ENCODE results near the gene WBP1.
"Not testable (repeated sequence)": the region's sequence is repeated elsewhere in the genome, so short reads cannot be mapped to it uniquely, and the experiment has no call there.

The WBP1 gene

DNA sequence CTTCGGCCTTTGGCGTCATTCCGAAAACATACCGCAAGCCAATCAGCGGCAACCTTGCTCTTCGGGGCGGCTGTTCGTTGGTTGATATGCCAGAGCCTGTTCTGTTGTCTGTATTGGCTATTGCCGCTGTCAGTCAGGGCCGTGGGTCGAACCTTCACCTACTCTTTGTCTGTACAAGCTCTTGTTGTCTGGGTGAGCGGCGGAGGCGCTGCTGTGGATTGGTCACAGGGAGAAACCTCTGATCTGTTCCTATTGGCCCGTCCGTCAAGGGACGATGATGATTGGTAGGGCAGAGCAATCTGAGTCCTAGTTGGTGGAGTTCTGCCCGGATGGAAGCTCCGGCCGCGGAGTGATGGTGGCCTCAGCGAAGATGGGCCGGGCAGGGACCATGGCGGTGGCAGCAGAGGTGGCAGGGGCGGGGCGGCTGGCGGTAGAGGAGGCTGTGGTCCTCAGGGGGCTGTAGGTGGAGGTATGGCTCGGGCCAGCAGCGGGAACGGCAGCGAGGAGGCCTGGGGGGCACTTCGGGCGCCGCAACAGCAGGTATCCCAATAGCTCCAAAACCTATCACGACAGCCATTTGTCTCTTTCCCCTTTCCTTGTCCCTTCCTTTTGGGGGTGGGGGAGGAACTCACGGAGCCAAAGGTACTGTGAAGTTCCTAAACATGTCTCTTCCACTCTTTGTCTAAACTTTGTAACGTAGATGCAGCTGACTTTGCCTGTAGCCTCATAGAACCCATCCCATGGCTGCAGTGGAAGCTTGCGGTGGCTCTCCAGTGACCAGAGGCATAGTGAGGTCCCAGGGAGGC is at the start of gene WBP1:
Gene WBP1, plus strand, starts transcription at position 307 of the 806 bp plus-strand sequence. Its CDS starts 165 bp downstream, at position 472.
- peak; percentile 100 for DNase-seq

DNA sequence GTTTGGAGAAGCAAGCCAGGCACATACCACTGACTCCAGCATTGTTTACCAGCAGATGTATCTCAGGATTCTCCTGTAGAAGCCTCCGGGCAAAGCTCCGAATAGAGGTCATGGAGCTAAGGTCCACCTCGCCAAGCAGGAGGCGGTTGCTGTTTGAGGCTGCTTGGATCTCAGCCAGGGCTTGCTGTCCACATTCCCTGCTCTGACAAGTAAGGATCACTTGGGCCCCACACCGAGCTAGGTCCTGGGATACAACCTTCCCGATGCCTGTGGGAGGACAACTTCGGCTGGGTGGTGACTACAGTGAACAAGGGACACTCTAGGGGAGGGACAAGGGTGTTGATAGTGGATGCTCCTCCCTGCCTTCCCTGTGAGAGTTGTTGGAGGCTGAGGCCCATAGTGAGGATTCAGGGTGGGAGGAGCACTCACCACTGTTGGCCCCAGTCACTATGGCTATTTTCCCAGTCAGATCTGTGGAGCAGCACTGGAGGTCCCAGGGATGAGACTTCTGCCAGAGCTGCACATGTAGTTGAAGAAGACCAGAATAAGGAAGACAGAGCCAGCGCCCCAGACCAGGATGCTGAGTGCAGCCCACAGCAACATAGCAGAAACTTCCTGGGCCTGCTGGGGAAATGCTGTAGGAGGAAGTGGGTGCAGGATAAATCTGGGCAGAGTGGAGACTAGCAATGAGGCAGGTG is 45.1 kb upstream of the WBP1 start:
- DNase-seq, result no peak

DNA sequence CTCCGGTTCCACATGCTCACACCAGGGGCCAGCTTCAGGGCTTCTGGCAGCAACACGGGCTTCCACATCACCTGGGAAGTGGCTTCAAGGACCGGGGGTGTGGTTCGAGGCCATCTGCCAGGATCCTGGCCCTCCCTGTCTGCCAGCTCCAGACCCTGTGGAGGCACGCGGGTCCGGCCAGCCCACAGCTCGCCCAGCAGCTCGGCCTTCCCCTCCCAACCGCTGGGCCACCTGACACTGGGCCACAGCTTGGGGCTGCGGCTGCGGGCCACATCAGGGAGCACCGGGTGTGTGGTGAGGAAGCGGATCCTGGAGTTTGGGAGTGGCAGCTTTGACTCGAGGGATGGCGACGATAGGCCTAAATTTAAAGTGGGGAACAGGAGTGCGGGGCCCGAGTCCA is 43.8 kb upstream of the WBP1 start:
- DNase-seq, result no peak

DNA sequence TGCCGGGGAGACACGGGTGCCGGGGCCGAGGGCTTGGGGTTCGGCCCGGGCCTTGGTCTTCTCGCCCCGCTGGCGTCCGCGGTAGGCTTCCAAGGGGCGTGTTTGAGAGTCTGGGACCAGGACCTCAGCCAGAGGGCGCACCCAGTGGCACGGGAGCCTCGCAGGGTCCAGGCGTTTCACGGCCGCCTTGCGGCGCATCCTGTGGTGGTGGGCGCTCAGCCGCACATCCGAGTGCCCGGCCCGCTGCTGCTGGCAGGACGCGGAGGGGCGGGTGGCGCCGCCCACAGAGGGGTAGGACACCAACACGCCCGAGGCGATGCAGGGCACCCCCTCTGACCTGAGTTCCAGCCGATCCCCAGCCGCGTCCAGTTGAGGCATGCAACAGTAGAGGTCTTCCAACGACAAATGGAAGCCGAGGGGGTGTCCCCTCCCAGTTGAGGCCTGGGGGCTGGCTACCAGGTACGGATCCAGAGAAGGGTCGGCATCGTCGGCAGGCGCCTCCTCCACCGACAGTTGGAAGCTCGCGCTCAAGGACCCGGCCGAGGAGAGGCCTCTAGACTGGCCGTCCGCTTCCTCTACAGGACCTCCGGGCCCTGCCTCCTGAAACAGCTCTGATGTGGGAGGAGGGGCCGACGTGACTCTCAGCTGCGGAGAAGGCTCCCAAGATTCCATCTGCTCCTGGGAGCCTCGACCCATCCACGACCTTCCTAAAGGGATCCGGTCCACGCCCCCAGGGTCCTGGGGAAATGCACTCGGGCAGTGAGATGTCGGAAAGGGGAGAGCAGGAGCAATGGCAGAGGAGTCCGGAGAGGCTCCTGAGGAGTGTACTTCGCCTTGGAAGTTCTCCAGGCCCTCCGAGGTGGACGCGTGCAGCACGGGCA is 43.1 kb upstream of the WBP1 start:
- DNase-seq, result no peak

DNA sequence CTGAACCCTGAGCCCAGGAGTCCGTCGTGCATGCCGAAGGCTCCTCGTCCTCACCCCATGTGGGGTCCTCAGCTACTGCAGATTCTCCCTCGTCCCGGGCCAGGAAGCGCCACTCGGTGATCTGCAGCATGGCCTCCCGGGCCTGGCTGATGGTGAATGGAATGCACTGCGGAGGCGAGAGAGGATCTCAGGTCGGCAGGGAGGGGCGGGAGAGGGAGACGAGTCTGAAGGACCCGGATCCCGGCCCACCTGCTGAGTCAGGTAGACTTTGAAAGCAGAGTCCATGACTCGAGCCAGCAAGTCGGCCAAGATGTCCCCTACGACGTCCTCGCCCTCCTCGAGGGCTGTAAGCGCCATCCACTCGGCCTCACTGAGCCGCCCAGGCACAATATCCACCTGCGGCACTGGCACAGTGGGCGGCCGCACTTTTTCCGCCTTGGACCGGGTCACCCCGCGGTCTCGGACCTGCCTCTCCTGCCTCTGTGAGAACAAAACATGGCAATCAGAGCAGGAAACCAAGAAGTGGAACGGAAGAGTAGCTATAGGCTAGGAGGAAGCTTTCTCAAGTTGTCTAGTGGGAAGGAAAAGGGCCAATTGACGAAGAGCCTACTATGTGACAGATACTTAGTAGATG is 42.4 kb upstream of the WBP1 start:
- no peak for DNase-seq

DNA sequence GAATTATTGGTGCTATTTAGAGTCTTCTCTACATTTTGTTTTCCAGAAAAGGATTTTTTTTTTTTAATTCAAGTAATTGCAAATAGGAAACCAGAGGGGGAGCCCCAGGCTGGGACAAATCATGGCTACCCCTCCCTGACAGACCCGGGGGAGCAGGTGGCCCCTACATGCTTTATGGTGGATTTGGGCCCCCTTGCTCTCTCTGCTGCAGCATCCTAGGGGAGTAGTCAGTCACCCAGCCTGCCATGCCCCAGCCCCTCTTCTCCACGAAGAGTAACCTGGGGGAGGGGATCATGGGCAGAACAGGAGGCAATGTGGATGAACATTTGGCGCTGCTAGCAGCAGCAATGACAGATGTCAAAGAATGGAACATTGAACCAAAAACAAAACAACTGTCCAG is 41.5 kb upstream of the WBP1 start:
- DNase-seq, result peak; percentile 26

DNA sequence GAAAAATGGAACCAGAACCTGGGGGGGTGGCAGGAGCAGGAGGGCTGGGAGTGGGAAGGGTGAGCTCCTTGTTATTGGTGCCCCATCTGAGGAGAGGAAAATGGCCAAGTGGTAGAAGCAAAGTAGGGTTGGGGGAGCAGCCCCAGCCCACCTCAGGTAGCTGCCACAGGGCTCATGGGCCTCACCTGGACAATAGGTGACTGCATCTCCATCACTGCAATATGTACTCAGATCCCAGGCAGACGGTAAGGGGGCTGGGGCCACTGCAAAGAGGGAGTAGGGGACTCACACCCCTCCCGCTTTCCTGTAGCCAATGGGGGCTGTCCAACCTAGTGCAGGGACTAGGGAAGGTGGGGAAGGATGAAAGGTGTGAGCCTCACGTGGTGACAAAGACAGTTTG is 41.0 kb upstream of the WBP1 start:
- no peak for DNase-seq

DNA sequence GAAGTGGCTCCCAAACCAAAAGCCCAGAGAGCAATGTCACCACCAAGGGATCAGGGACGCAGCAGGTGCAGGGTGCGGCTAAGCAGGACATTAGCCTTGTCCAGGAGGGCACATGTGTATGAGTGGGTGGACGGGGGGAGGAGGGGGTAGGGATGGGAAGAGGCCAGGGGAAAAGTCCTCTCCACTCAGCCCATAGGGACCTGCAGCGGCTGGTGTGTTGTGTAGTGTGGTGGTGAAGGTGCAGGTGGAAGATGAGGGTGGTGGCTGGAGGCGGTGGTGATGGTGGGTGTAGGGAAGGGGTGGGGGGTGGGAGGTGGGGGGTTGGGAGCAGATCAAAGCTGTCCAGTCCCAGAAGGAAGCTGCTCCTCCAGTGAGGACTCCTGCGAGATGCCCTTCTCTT is 40.5 kb upstream of the WBP1 start:
- DNase-seq, result no peak

DNA sequence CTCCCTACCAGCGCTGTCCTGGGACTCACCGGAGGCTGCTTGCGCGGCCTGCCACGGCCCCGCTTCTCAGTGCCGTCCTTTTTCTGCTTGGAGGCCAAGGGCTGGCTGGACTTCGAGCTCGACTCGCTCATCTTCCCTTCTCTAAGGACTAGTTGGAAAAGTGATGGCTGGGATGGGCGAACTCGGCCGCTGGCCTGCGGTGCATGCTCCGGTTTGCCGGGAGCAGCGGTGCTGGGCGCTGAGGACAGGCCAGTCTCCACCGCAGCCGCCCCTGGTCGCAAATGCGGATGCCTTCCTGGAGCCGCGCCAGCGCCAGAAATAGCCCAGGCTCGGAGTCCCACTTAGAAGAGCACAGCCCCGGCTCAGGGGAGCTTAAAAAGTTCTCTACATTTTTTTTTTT is 39.9 kb upstream of the WBP1 start:
- no peak for DNase-seq

DNA sequence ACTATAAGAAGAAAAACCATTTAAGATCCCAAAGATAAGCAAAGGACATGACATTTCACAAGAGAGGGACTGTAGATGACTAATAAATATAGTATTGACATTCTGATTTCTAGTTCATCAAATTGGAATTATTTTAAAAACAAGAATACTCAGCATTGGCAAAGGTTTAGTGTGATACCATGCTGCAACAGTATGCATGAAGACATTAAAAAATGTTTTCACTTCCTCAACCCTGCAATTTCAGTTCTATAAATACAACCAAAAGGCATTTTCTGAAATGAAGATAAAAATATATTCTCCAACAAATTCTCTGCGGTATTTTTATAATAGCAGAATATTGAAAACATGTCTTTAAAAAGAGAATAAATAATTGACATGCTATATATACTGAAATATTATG is 38.9 kb upstream of the WBP1 start:
- DNase-seq, result no peak

DNA sequence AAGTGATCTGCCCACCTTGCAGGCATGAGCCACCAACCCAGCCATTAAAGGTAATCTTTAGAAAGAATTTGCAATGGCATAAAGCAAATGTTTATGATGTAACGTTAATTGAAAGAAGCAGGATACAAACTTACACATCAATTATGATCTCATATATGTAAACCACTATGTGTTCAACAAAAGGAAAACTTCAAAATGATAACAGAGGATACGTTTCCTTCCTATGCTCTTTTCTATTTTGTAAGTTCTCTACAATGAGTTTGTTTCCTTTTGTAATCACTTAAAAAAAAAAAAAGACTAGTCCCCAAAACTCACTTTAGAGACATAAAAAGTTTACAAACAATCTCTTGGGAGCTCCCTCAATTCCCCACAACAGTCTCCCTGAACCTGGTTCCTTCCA is 38.2 kb upstream of the WBP1 start:
- no peak for DNase-seq

DNA sequence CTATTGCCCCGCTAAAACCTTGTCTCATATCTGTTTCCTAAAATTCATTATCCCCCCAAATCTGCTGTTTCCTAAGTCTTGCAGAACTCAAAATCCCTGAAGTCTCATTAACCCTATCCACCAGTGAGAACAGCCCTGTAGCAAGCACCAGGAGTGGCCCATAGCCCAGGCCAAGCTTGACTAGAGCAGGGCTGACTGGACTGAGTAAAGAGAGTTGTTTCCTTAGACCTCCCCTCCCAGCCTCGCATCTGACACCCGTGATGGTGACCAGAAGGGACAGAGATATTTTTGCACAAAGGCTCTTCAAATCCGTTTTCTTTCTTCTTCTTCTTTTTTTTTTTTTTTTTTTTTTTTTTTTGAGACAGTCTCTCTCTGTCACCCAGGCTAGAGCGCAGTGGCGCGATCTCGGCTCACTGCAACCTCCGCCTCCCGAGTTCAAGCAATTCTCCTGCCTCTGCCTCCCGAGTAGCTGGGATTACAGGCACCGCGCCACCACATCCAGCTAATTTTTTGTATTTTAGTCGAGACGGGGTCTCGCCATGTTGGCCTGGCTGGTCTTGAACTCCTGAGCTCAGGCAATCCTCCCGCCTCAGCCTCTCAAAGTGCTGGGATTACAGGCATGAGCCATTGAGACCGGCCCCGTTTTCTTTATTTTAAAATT is 37.7 kb upstream of the WBP1 start:
- DNase-seq, result not testable (repeated sequence)

DNA sequence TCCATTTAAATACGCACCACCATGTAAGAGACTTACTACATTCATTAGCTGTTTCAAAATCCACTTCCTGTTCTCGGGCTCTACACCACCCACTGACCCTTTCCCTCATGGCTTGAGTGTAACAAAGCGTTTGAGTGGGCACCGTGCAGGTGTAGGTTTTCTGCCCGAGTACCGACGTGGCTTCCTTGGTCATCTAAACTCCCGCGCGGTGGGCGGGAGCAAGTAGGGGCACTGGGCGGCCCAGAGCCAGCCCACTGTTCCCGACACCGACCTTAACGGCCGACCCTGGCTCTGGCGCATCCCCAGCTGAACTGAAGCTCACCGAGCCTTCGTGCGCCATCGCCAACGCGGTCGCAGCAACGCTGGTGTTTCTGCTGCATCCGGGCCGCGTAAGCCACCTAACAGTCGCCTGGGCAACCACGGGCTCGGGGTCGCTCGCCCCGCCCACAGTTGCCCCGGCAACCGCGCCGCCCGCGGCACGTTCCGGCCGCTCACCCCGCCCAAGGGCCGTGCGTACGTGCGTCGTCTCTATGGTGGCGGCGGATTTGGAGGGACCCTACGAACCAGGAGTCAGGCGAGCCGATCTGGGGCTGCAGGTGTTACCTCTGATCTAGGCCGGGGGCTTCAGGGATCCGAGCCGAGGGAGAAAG is 36.9 kb upstream of the WBP1 start, which contains the start of the genes C2orf81 and WDR54:
Gene C2orf81, minus strand, starts transcription at position 399 of the 650 bp plus-strand sequence. Its CDS starts 59 bp downstream, at position 340.
Gene WDR54, plus strand, starts transcription at position 510 of the 650 bp plus-strand sequence. CDS start 424 bp downstream, outside the sequence.
- peak; percentile 94 for DNase-seq

DNA sequence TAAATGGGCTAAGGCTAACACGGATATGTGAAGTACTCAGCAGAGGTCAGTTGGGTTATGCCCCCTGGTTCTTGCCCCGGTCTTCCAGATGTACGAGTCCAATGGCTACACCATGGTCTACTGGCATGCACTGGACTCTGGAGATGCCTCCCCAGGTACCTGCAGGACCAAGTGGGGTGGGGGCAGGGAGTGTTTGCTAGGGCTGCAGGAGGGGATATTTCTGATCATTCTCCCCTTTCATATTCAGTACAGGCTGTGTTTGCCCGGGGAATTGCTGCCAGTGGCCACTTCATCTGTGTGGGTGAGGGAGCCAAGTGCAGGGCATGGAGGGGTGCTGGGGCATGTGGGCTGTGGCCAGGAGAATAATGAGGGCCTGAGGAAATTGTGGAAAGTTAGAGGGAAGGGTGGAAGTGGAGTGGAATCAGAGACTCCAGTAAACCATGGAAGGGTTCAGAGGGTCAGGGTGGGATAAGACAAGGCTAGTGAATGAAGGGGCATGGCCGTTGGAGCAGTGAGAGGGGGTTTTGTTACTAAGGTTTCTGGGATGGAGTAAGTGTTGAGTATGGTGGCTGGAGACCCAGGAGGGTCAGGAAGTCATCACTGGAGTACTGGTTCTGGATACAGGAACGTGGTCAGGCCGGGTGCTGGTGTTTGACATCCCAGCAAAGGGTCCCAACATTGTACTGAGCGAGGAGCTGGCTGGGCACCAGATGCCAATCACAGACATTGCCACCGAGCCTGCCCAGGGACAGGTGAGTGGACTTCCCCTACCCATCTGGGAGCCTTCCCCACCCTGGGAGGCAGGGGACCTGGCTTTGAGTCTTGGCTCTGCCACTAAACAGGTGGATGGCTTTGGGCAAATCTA is 34.8 kb upstream of the WBP1 start:
- no peak for DNase-seq

DNA sequence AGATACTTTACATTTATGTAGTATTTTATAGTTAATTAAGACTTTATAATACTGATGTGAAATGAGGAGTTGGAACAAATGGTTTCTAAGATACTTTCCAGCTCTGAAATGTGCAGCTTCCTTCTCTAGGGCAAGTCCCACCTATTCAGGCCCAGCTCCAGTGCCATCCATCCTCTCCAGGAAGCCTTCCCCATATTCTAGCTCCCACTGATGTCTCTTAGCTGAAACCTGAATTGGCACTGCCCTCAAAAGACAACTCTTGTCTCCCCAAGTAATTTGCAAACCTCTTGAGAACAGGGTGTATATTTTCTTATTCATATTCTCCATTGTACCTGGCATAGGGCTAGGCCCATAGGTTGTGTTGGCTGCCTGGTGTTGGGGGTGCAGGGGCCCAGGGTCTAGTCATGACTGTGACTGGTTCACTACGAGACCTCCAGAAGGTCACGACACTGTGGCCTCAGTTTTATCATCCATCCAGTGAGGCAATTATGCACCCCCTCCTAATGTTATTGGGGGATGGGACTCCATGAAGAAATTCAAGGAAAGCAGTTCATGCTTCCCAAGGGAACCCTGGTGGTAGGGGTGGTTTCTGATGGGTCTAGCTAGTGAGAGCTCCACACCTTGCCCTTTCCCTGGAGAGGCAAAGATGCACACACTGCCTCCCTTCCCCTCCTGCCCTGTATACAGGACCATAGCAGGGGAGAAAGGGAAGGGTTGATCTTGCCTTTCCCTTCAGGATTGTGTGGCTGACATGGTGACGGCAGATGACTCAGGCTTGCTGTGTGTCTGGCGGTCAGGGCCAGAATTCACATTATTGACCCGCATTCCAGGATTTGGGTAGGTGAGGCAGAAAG is 33.9 kb upstream of the WBP1 start:
- no peak for DNase-seq

DNA sequence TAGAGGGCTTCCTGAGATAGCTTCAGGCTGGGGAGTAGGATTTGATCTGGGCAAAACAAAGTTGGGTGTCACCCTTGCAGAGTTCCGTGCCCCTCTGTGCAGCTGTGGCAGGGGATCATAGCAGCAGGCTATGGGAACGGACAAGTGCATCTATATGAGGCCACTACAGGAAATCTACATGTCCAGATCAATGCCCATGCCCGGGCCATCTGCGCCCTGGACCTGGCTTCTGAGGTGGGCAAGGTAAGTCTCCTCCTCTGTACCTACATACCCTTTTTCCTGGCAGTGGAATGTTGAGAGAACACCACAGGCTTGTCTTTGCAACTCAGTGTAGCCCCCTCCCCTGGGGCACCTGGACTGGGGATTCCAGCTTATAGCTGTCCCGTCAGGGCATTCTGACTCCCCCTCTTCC is 33.2 kb upstream of the WBP1 start:
- no peak for DNase-seq

DNA sequence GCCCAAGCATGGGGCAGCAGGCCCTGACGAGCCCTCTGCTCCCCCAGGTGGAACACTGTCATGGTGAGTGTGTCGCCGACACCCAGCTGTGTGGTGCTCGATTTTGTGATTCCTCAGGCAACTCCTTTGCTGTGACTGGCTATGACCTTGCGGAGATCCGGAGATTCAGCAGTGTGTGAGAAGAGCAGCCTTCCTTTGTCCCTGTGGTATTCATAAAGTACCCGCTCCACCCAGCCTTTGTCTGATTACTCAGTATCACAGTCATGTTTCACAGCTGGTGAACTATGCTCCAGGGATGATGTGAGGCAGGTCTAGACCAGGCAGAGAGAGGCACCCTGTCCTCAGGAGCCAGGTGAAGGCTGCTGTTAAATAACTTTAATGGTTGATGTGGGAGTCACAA is 32.7 kb upstream of the WBP1 start:
- DNase-seq, result no peak

DNA sequence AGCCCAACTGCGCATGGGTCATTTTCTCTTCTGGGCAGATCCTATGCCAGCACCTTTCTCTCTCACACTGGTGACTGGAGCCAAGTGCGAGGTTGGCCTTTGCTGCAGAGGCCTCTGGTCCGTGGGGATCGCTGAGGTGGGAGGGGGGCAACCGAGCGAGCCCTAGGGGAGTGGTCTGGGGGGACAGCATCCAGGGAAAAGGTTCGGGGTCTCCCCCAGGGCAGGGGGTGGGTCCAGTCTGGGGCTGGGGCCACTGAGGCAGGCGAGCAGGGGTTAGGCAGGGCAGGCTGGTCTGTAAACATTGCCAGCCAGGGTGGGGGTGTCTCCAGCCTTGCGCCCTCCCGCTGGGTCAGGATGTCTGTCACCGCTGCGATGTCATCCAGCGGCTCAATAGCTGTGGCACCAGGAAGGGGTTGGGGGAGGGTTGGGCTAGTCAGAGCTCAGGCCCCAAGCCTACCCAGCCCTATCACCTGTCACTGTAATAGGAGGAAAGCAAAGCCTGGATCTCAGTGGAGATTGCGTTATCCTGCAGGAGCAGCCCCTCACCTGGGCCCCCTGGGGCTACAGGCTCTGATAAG is 32.0 kb upstream of the WBP1 start:
- DNase-seq, result no peak

DNA sequence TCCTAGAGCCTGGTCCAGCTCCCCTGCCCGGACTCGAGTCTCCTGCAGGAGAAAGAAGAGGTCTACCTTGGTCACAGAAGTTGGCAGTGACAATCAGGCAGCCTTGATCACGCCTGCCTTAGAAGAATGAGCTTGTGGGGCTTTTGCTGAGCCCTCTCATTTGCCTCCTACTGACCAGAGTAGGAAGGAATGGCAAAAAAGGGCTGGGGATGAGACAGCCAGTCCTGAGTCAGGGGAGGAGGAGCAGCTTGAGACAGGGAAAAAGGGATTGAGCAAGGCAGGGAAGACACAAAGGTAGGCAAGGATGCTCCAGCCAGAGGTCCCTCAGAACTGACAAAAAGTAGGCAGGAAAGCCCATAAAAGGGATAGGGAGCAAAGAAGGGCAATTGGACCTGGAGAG is 30.7 kb upstream of the WBP1 start:
- DNase-seq, result no peak

All from CD4-positive, alpha-beta T cell treated with Interleukin-10 for 1 hour (primary cell).